Breast epithelium (tissue), 4 donors: ENCODE data around the gene OPRD1. TPM values are rescaled to one million over a fixed set of nuclear protein-coding genes. Genes with fewer than 3 reads are reported as not detected.

Experiments
- DNase-seq, 2 donors: peaks; one replicate each; pipeline ENCODE4 v3.0.0-alpha.2; 2019; ENCODE audit warnings: low spot score in 2 of 2
- H3K27ac ChIP-seq, 2 donors: fragments of 200-600 bp; sonication (generic) in 1 of 2; one replicate each; pipeline ENCODE4 v1.5.1; 2016 to 2019; ENCODE audit warnings: mild to moderate bottlenecking in 1 of 2
- H3K27me3 ChIP-seq, 2 donors: fragments of 200-600 bp; sonication (generic) in 1 of 2; one replicate each; pipeline versions ENCODE4 v1.5.1 to v1.6.0; 2017 to 2019; ENCODE audit warnings: control low read depth in 1 of 2, mild to moderate bottlenecking in 1 of 2
- H3K36me3 ChIP-seq: fragments of 200-600 bp; one replicate; pipeline ENCODE4 v1.5.1; 2019
- H3K4me1 ChIP-seq, 2 donors: fragments of 200-600 bp; sonication (generic); one replicate each; pipeline ENCODE4 v1.5.1; 2016 to 2019; ENCODE audit warnings: control low read depth in 1 of 2
- H3K4me3 ChIP-seq, 3 donors: fragments of 200-600 bp; sonication (generic); 1 replicate in 2 of 3; 2 replicates in 1 of 3; pipeline ENCODE4 v1.5.1; 2016 to 2019; ENCODE audit warnings: mild to moderate bottlenecking in 3 of 3, moderate library complexity in 2 of 3
- H3K9me3 ChIP-seq, 2 donors: fragments of 200-600 bp; sonication (generic) in 1 of 2; one replicate each; pipeline ENCODE4 v1.5.1; 2016 to 2019; ENCODE audit warnings: control low read depth in 1 of 2
- POLR2A ChIP-seq: fragments of 450-650 bp; IDR thresholded peaks from one replicate; pipeline ENCODE4 v1.6.1; 2016; ENCODE audit warnings: antibody characterized with exemption, mild to moderate bottlenecking, moderate library complexity
- POLR2AphosphoS5 ChIP-seq, 3 donors: sonication (generic); formaldehyde crosslinking; IDR thresholded peaks; one replicate each; pipeline ENCODE4 v1.6.1; 2017; ENCODE audit warnings: antibody characterized with exemption in 3 of 3
- intact Hi-C: fragments of 100-400 bp; cut with DNase I; formaldehyde crosslinking; loops from one replicate; pipeline ENCODE4 v1.15.1; 2023; ENCODE audit warnings: low total_unique reads
- total RNA-seq, 3 donors: library from RNA; depleted of rRNA; stranded (reverse); fragments of >200 nt; gene quantifications; one replicate each; pipeline ENCODE4 v1.1.0, GENCODE V29; 2016
- TF ChIP-seq, protein P1 (sequence below), 3 donors: fragments of 450-650 bp; IDR thresholded peaks; one replicate each; pipeline ENCODE4 v1.5.1; 2016 to 2017; ENCODE audit warnings: antibody characterized with exemption in 3 of 3, mild to moderate bottlenecking in 3 of 3, moderate library complexity in 3 of 3

The OPRD1 gene
- total RNA-seq, 3 donors from 2014 or later = not detected

DNA sequence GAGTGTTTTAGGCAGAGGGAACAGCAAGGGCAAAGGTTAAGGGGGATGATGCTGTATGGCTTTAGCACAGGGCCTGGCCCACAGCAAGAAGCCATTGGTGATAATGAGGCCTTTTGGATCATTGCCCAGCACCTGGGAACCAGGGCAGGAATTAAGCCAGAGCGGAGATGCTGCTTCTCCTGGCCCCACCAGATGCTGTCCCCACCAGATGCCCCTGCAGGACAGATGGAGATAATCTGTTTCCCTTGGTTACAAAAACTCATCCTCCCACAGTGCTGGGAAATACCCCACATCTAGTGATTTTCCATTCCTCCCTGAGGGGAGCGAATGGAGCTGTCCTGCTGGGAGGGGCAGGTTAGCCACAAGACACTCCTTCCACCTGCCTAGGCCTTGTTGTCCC lies 18.8 kb downstream of the OPRD1 start:
- no peak for DNase-seq
- no peak overlapping the region for H3K4me3 ChIP-seq
- no peaks in the 10 kb centered on the region for H3K27me3 ChIP-seq
- no peaks in the 10 kb centered on the region for H3K36me3 ChIP-seq
- H3K4me1 ChIP-seq = no peaks in the 10 kb centered on the region
- TF ChIP-seq POLR2A (no peak), POLR2AphosphoS5 (IDR thresholded peaks at IDR 0.05) (no peak)
- TF ChIP-seq, protein P1, sequence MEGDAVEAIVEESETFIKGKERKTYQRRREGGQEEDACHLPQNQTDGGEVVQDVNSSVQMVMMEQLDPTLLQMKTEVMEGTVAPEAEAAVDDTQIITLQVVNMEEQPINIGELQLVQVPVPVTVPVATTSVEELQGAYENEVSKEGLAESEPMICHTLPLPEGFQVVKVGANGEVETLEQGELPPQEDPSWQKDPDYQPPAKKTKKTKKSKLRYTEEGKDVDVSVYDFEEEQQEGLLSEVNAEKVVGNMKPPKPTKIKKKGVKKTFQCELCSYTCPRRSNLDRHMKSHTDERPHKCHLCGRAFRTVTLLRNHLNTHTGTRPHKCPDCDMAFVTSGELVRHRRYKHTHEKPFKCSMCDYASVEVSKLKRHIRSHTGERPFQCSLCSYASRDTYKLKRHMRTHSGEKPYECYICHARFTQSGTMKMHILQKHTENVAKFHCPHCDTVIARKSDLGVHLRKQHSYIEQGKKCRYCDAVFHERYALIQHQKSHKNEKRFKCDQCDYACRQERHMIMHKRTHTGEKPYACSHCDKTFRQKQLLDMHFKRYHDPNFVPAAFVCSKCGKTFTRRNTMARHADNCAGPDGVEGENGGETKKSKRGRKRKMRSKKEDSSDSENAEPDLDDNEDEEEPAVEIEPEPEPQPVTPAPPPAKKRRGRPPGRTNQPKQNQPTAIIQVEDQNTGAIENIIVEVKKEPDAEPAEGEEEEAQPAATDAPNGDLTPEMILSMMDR (IDR thresholded peaks at IDR 0.05) = no peak
- H3K27ac ChIP-seq = no peak overlapping the region
- H3K9me3 ChIP-seq = no peaks in the 10 kb centered on the region
- intact Hi-C loops = no loop called here

DNA sequence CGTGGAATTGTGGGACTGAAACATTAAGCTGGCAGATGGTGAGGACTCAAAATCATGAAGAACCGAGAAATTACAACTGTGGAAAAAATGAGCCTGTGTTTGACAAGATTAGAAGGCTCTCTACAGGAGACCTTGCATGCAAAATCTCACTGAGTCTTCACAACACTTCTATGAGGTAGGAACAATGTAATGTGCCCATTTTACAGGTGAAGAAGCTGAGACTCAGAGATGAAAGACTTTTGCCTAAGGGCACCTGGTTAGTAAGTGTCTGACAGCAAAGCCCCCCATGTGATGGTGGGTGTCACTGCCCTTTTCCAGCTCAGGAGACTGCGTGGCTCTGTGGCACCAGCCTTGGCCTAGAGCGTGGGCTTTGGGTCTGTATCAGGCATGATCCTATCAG lies 21.0 kb downstream of the OPRD1 start:
- H3K4me1 ChIP-seq = no peaks in the 10 kb centered on the region
- no peak for DNase-seq
- H3K27ac ChIP-seq = no peak overlapping the region
- TF ChIP-seq, protein P1 (IDR thresholded peaks at IDR 0.05) = no peak
- TF ChIP-seq POLR2AphosphoS5 (IDR thresholded peaks at IDR 0.05) (no peak), POLR2A (no peak)
- intact Hi-C loops = no loop called here
- H3K36me3 ChIP-seq = no peaks in the 10 kb centered on the region
- H3K27me3 ChIP-seq = no peaks in the 10 kb centered on the region
- no peaks in the 10 kb centered on the region for H3K9me3 ChIP-seq
- H3K4me3 ChIP-seq = no peak overlapping the region

DNA sequence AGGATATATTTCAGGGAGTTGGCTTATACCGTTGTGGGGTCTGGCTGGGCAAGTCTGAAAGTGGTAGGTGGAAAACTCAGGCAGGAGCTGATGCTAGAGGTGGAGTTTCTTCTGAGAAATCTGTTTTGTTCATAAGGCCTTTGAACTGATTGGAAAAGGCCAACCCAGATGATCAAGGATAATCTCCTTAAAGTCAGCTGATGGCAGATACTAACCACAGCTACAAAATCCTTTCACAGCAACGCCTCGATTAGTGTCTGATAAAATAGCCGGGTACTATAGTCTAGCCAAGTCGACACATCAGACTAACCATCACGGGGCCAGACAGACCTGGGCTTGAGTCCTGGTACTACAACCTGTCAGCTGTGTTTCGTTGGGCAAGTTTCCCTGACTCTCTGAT lies 21.4 kb downstream of the OPRD1 start:
- intact Hi-C loops = no loop called here
- Histone ChIP-seq H3K4me3 (no peak overlapping the region), H3K9me3 (no peaks in the 10 kb centered on the region), H3K27ac (no peak overlapping the region), H3K27me3 (no peaks in the 10 kb centered on the region), H3K36me3 (no peaks in the 10 kb centered on the region), H3K4me1 (no peaks in the 10 kb centered on the region)
- no peak for TF ChIP-seq POLR2AphosphoS5 (IDR thresholded peaks at IDR 0.05)
- TF ChIP-seq POLR2A = no peak
- TF ChIP-seq, protein P1 (IDR thresholded peaks at IDR 0.05) = no peak
- DNase-seq = no peak

GRCh38 chr1:28835237-28835650 lies 23.3 kb downstream of the OPRD1 start:
- TF ChIP-seq, protein P1 (IDR thresholded peaks at IDR 0.05) = no peak
- TF ChIP-seq POLR2AphosphoS5 (IDR thresholded peaks at IDR 0.05) (no peak), POLR2A (no peak)
- H3K36me3 ChIP-seq = no peaks in the 10 kb centered on the region
- H3K27ac ChIP-seq = no peak overlapping the region
- H3K27me3 ChIP-seq = no peaks in the 10 kb centered on the region
- H3K9me3 ChIP-seq = no peaks in the 10 kb centered on the region
- no peak for DNase-seq
- intact Hi-C loops = no loop called here
- H3K4me3 ChIP-seq = no peak overlapping the region
- no peaks in the 10 kb centered on the region for H3K4me1 ChIP-seq

- H3K27ac ChIP-seq = no peak overlapping the region
- no peaks in the 10 kb centered on the region for H3K27me3 ChIP-seq
- TF ChIP-seq POLR2AphosphoS5 (IDR thresholded peaks at IDR 0.05) (peak in 1 of 3 donors; percentile 22), POLR2A (no peak)
- TF ChIP-seq, protein P1 (IDR thresholded peaks at IDR 0.05) = no peak
- no peaks in the 10 kb centered on the region for H3K36me3 ChIP-seq
- H3K4me3 ChIP-seq = no peak overlapping the region
- intact Hi-C loops = no loop called here
- no peaks in the 10 kb centered on the region for H3K9me3 ChIP-seq
- DNase-seq = peak in 1 of 2 donors; percentile 51
- no peaks in the 10 kb centered on the region for H3K4me1 ChIP-seq
Observed at GRCh38 chr1:28836421-28836956, 24.5 kb downstream of the OPRD1 start.
